Lung (tissue), 4 donors: ENCODE data around the gene IER2. TPM values are rescaled to one million over a fixed set of nuclear protein-coding genes. Genes with fewer than 3 reads are reported as not detected.

Experiments used
- polyA plus RNA-seq, 2 donors: library from polyadenylated mRNA; stranded (reverse); fragments of 200-250 nt; gene quantifications; one replicate each; pipeline ENCODE4 v1.2.1, GENCODE V29; 2013
- total RNA-seq, 2 donors: library from RNA; depleted of rRNA in 1 of 2; stranded (reverse); fragments of >200 nt in 1 of 2; gene quantifications; one replicate each; pipeline ENCODE4 v1.2.1, GENCODE V29; 2014 to 2021
- donor health status: Bipolar disorder and iron deficiency.
- donor health status: healthy.
- donor health status: DM: yes; HTN: yes; CAD: no.

IER2 gene
- total and polyA plus RNA-seq, 4 donors: 29.8 to 242 (median 93.0) TPM

Other genes with a start within 250 kb of the IER2 start
- gene SYCE2, start 231.1 kb upstream of the IER2 start, total RNA-seq: not detected
- gene SYCE2, start 231.1 kb upstream of the IER2 start, polyA plus RNA-seq: under 1 TPM; 0.13 to 0.28 TPM
- gene FARSA, start 216.7 kb upstream of the IER2 start, total RNA-seq: 10 to 100 TPM; 27.8 to 65.7 TPM
- 10 to 100 TPM; 39.8 to 72.1 TPM for gene FARSA, start 216.7 kb upstream of the IER2 start, polyA plus RNA-seq
- gene CALR, start 211.8 kb upstream of the IER2 start, total RNA-seq: 1,000 to 10,000 TPM in 1 of 2 donors, 100 to 1,000 TPM in 1; 479 to 1,551 TPM
- gene CALR, start 211.8 kb upstream of the IER2 start, polyA plus RNA-seq: 1,000 to 10,000 TPM in 1 of 2 donors, 100 to 1,000 TPM in 1; 415 to 1,123 TPM
- gene RAD23A, start 204.5 kb upstream of the IER2 start, total RNA-seq: 100 to 1,000 TPM in 1 of 2 donors, 10 to 100 TPM in 1; 79.7 to 122 TPM
- gene RAD23A, start 204.5 kb upstream of the IER2 start, polyA plus RNA-seq: 100 to 1,000 TPM; 112 to 186 TPM
- gene GADD45GIP1, start 193.2 kb upstream of the IER2 start, total RNA-seq: 10 to 100 TPM; 14.9 to 22.6 TPM
- 10 to 100 TPM; 50.0 to 69.0 TPM for gene GADD45GIP1, start 193.2 kb upstream of the IER2 start, polyA plus RNA-seq
- under 1 TPM; 0.20 to 0.25 TPM for gene DAND5, start 180.8 kb upstream of the IER2 start, total RNA-seq
- gene DAND5, start 180.8 kb upstream of the IER2 start, polyA plus RNA-seq: under 1 TPM; 0.01 to 0.14 TPM
- 100 to 1,000 TPM; 129 to 190 TPM for gene NFIX, start 154.9 kb upstream of the IER2 start, total RNA-seq
- gene NFIX, start 154.9 kb upstream of the IER2 start, polyA plus RNA-seq: 10 to 100 TPM; 26.0 to 50.5 TPM
- gene LYL1, start 47.6 kb upstream of the IER2 start, total RNA-seq: 10 to 100 TPM; 12.9 to 25.9 TPM
- 10 to 100 TPM; 15.5 to 34.1 TPM for gene LYL1, start 47.6 kb upstream of the IER2 start, polyA plus RNA-seq
- gene TRMT1, start 33.7 kb upstream of the IER2 start, total RNA-seq: 10 to 100 TPM; 14.4 to 41.4 TPM
- gene TRMT1, start 33.7 kb upstream of the IER2 start, polyA plus RNA-seq: 10 to 100 TPM; 46.1 to 48.2 TPM
- 10 to 100 TPM; 18.4 to 94.8 TPM for gene NACC1, start 32.1 kb upstream of the IER2 start, total RNA-seq
- 10 to 100 TPM; 51.6 to 64.9 TPM for gene NACC1, start 32.1 kb upstream of the IER2 start, polyA plus RNA-seq
- 10 to 100 TPM; 45.8 to 94.3 TPM for gene STX10, start within 50 bp of the IER2 start, total RNA-seq
- gene STX10, start within 50 bp of the IER2 start, polyA plus RNA-seq: 100 to 1,000 TPM; 128 to 136 TPM